ENCODE data around the gene USP22. TPM values are rescaled to one million over a fixed set of nuclear protein-coding genes. Genes with fewer than 3 reads are reported as not detected.

USP22 gene
- total and polyA plus RNA-seq, 8 donors: 28.1 to 394 (median 161) TPM

GRCh38 chr17:21036361-21036881 lies 6.4 kb downstream of the USP22 start:
- no peak for TF ChIP-seq POLR2A (IDR thresholded peaks at IDR 0.05)
- no peak for TF ChIP-seq POLR2AphosphoS5 (IDR thresholded peaks at IDR 0.05)
- no peak for TF ChIP-seq CTCF (IDR thresholded peaks at IDR 0.05)
- no peak for DNase-seq
- 42 to 55% (median 52%) methylated on average over 4 of the region's 4 CpGs for WGBS, 5 donors
- Histone ChIP-seq H3K9me3 (no peaks in the 10 kb centered on the region), H3K27ac (peak overlapping the region in 3 of 5 donors; percentile 18 to 28 (median 24)), H3K36me3 (peaks cover 0 to 14% (median 5%) of the 10 kb centered on the region in 4 donors), H3K4me1 (peaks cover 75 to 99% (median 94%) of the 10 kb centered on the region in 4 donors), H3K4me3 (no peak overlapping the region), H3K27me3 (no peaks in the 10 kb centered on the region)
- intact Hi-C loops (cut with DNase I; ENCODE audit: low total_unique reads): no loop called here

DNA sequence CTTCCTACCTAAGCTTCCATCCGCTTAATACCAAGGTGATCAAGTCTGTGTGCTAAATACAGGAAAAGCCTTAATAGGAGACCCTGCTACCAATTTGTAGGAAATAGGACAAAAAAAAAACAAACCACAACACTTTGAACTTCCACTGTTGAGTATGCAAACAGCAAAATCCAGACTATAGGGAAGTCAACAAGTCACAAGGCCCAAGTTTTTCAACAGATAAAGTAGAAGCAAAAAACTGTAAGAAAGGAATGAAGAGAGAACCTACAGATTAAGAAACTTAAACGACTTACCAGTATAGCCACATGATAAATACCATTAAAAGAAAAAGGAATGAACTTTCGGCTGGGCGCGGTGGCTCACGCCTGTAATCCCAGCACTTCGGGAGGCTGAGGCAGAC lies 7.4 kb downstream of the USP22 start:
- no peak for TF ChIP-seq EP300 (IDR thresholded peaks at IDR 0.05)
- TF ChIP-seq POLR2A (IDR thresholded peaks at IDR 0.05): no peak
- no peak for TF ChIP-seq CTCF (IDR thresholded peaks at IDR 0.05)
- no peak for TF ChIP-seq POLR2AphosphoS5 (IDR thresholded peaks at IDR 0.05)
- peaks cover 83 to 98% (median 92%) of the 10 kb centered on the region in 4 donors for H3K4me1 ChIP-seq

GRCh38 chr17:21034340-21035235 lies 8.2 kb downstream of the USP22 start:
- Histone ChIP-seq H3K4me3 (peak overlapping the region in 2 of 4 donors; percentile 3 to 29), H3K9me3 (no peaks in the 10 kb centered on the region), H3K27me3 (no peaks in the 10 kb centered on the region), H3K4me1 (peaks cover 82 to 98% (median 91%) of the 10 kb centered on the region in 4 donors), H3K27ac (peak overlapping the region; percentile 2 to 74 (median 57)), H3K36me3 (peaks cover 0 to 14% (median 5%) of the 10 kb centered on the region in 4 donors)
- no peak for TF ChIP-seq POLR2A (IDR thresholded peaks at IDR 0.05)
- TF ChIP-seq CTCF (IDR thresholded peaks at IDR 0.05): no peak
- TF ChIP-seq EP300 (IDR thresholded peaks at IDR 0.05): no peak
- no peak for TF ChIP-seq POLR2AphosphoS5 (IDR thresholded peaks at IDR 0.05)
- DNase-seq: no peak
- WGBS, 5 donors: 36 to 52% (median 42%) methylated on average over 13 of the region's 13 CpGs
- intact Hi-C loops (cut with DNase I; ENCODE audit: low total_unique reads): no loop called here

More for the DNA sequence above, 7.4 kb downstream of the USP22 start:
- H3K9me3 ChIP-seq: no peaks in the 10 kb centered on the region
- WGBS, 5 donors: 70 to 79% (median 74%) methylated on average over 7 of the region's 7 CpGs
- peaks cover 0 to 14% (median 5%) of the 10 kb centered on the region in 4 donors for H3K36me3 ChIP-seq
- no peaks in the 10 kb centered on the region for H3K27me3 ChIP-seq
- peak overlapping the region in 3 of 5 donors; percentile 56 to 74 (median 60) for H3K27ac ChIP-seq
- H3K4me3 ChIP-seq: peak overlapping the region in 1 of 4 donors; percentile 29
- intact Hi-C loops (cut with DNase I; ENCODE audit: low total_unique reads): no loop called here
- DNase-seq: no peak

- 54 to 74% (median 72%) methylated on average over 2 of the region's 2 CpGs for WGBS, 5 donors
- intact Hi-C loops (cut with DNase I; ENCODE audit: low total_unique reads): no loop called here
- no peak for DNase-seq
- Histone ChIP-seq H3K27ac (peak overlapping the region in 3 of 5 donors; percentile 56 to 74 (median 60)), H3K36me3 (peaks cover under 1 to 8% (median 3%) of the 10 kb centered on the region in 4 donors), H3K4me3 (no peak overlapping the region), H3K4me1 (peaks cover 78 to 99% (median 90%) of the 10 kb centered on the region in 4 donors), H3K27me3 (no peaks in the 10 kb centered on the region), H3K9me3 (no peaks in the 10 kb centered on the region)
- no peak for TF ChIP-seq CTCF (IDR thresholded peaks at IDR 0.05)
- TF ChIP-seq EP300 (IDR thresholded peaks at IDR 0.05): no peak
- TF ChIP-seq POLR2AphosphoS5 (IDR thresholded peaks at IDR 0.05): no peak
- TF ChIP-seq POLR2A (IDR thresholded peaks at IDR 0.05): no peak
Measured at GRCh38 chr17:21033350-21033749, 9.5 kb downstream of the USP22 start.

Measured in stomach (tissue), 9 donors.